ENCODE results near the gene ZNF597.

The ZNF597 gene

GRCh38 chr16:3465911-3466584 lies 22.7 kb upstream of the ZNF597 start:
- TF ChIP-seq, protein P1, sequence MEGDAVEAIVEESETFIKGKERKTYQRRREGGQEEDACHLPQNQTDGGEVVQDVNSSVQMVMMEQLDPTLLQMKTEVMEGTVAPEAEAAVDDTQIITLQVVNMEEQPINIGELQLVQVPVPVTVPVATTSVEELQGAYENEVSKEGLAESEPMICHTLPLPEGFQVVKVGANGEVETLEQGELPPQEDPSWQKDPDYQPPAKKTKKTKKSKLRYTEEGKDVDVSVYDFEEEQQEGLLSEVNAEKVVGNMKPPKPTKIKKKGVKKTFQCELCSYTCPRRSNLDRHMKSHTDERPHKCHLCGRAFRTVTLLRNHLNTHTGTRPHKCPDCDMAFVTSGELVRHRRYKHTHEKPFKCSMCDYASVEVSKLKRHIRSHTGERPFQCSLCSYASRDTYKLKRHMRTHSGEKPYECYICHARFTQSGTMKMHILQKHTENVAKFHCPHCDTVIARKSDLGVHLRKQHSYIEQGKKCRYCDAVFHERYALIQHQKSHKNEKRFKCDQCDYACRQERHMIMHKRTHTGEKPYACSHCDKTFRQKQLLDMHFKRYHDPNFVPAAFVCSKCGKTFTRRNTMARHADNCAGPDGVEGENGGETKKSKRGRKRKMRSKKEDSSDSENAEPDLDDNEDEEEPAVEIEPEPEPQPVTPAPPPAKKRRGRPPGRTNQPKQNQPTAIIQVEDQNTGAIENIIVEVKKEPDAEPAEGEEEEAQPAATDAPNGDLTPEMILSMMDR (conservative IDR thresholded peaks at IDR 0.05; ENCODE audit: low read length), result no peak
- no peak for DNase-seq (ENCODE audit: low read depth)
- no peak overlapping the region for H3K4me3 ChIP-seq (ENCODE audit: low read length)

DNA sequence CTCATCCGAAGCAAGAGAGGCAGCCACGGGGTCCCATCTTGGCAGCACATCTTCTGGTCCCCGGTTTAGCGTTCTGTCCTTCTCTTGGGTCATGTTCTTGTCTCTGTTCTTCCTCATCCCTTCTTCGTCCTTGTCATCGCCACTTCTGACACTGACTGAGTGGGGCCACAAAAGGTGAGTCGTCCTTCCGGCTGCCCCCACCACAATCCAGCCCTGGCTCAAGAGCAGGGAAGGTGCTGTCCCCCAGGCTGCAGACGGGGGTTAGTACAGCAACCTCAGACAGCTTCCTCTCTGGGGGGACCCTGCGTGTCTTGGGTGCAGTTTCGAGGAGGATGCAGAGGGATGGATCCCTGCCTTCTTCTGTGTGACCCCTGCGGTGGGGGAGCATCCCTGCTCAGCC lies 22.0 kb upstream of the ZNF597 start:
- no peak overlapping the region for H3K4me3 ChIP-seq (ENCODE audit: low read length)
- DNase-seq (ENCODE audit: low read depth), result no peak
- TF ChIP-seq, protein P1 (conservative IDR thresholded peaks at IDR 0.05; ENCODE audit: low read length), result no peak

DNA sequence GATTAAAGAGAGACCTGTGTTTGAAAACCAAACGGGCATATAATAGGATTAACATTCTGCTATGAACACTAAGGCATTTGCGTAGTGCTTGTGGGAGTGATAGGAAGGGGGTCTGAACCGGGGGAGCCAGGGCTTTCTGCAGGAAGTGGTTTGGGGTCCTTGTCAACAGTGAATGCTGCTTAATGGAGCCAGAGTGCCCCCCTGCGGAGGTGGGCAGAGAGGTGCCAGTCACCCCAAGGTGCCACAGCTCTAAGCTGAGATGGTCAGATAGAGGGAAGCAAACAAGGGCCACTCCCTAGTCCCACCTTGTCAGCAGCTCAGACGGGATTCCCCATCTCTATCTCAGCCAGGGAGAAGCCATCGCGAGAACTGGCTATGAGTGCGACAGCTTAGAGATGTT lies 17.8 kb upstream of the ZNF597 start:
- H3K4me3 ChIP-seq (ENCODE audit: low read length), result no peak overlapping the region
- DNase-seq (ENCODE audit: low read depth), result no peak
- TF ChIP-seq, protein P1 (conservative IDR thresholded peaks at IDR 0.05; ENCODE audit: low read length), result no peak

GRCh38 chr16:3460585-3460984 lies 17.3 kb upstream of the ZNF597 start:
- TF ChIP-seq, protein P1 (conservative IDR thresholded peaks at IDR 0.05; ENCODE audit: low read length), result no peak
- no peak overlapping the region for H3K4me3 ChIP-seq (ENCODE audit: low read length)

GRCh38 chr16:3460121-3460520 lies 16.8 kb upstream of the ZNF597 start:
- H3K4me3 ChIP-seq (ENCODE audit: low read length), result peak overlapping the region; percentile 0; the same call in 1 of the 2 replicates
- TF ChIP-seq, protein P1 (conservative IDR thresholded peaks at IDR 0.05; ENCODE audit: low read length), result no peak
- no peak for DNase-seq (ENCODE audit: low read depth)

More at GRCh38 chr16:3460585-3460984, 17.3 kb upstream of the ZNF597 start:
- no peak for DNase-seq (ENCODE audit: low read depth)

DNA sequence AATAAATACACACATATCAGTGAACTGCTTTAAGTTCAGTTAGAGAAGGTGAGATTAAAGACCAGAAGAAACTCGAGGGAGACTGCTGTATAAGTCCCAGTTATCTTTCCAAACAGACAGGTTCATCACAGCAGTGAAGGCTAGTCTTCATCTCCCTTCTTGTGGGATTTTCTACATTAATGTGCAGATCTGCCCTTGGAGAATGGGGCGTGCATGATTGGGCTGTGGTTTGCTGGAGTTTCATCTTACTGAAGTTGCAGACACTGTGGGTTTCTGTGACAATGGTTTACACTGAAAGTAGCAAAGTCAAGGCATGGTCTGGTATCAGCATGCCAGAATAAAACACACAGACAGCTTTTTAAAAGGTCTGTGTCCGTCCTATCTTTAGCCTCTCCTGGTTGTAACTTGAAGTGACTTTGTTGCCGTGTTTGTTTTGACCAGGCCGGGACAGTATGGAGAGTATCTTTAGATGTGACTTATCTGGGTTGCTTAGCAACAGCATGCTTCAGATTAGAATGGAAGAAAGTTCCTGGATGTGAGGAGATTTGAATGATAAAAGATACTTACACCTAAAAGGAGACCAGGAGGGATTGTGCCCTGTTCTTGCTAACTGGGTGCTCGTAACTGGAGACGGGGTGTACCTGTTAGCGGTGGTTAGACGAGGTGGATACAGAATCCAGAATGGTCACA lies 16.2 kb upstream of the ZNF597 start:
- TF ChIP-seq, protein P1 (conservative IDR thresholded peaks at IDR 0.05; ENCODE audit: low read length), result no peak
- DNase-seq (ENCODE audit: low read depth), result no peak
- peak overlapping the region; percentile 95 for H3K4me3 ChIP-seq (ENCODE audit: low read length)

- DNase-seq (ENCODE audit: low read depth), result peak; percentile 28
- TF ChIP-seq, protein P1 (conservative IDR thresholded peaks at IDR 0.05; ENCODE audit: low read length), result no peak
Measured at GRCh38 chr16:3458852-3459361, 15.6 kb upstream of the ZNF597 start.

More at GRCh38 chr16:3458852-3459361, 15.6 kb upstream of the ZNF597 start:
- peak overlapping the region; percentile 95 for H3K4me3 ChIP-seq (ENCODE audit: low read length)
